ENCODE measurements around the gene PIP5KL1. TPM values are rescaled to one million over a fixed set of nuclear protein-coding genes. Genes with fewer than 3 reads are reported as not detected.

Gene PIP5KL1
- total and polyA plus RNA-seq, 2 donors (not counting 3 experiments of a cell fraction or from before 2014, with no cell fraction given) = 1.5 to 2.9 TPM

DNA sequence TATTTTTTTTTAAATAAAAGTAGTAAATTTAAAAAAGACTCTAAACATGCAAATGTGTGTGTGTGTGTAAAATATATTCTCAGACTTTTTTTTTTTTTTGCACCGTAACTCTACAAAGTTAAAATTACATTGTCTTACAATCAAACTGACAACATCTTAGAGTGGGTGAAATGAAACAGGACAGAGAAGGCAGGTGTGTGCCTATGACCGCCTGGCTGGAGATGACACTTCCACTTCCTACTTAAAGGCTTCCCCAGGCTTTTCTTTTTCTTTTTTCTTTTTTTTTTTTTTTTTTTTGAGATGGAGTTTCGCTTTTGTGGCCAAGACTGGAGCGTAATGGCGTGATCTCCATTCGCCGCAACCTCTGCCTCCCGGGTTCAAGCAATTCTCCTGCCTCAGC, 50.4 kb downstream of the PIP5KL1 start:
- no TSS peak for BruUV-seq (replicated peaks)
- Histone ChIP-seq H4K20me1 (replicated peaks; ENCODE audit: control insufficient read depth, extremely low read depth, insufficient read depth, low read length) (no peaks in the 10 kb centered on the region), H3K79me2 (ENCODE audit: control insufficient read depth, insufficient read depth, low read length) (peaks cover 17% of the 10 kb centered on the region), H3K9ac (replicated peaks; ENCODE audit: extremely low read depth, insufficient read depth, low read length) (no peak overlapping the region), H3K27me3 (ENCODE audit: control insufficient read depth in 2 of 2, insufficient read depth in 2 of 2, low read length in 2 of 2) (no peaks in the 10 kb centered on the region), H2AFZ (ENCODE audit: low read depth, low read length) (no peak overlapping the region), H3K4me3 (replicated peaks in 1 of 3; ENCODE audit: insufficient read depth in 1 of 3, low read depth in 1 of 3, low read length in 3 of 3) (no peak overlapping the region), H3K9me1 (replicated peaks; ENCODE audit: control insufficient read depth, extremely low read depth, insufficient read depth, low read length) (no peaks in the 10 kb centered on the region), H3K36me3 (ENCODE audit: control insufficient read depth in 2 of 2, extremely low read depth in 1 of 2, insufficient read depth in 2 of 2, low read length in 2 of 2) (no peaks in the 10 kb centered on the region), H3K4me1 (ENCODE audit: control insufficient read depth, extremely low read depth, insufficient read depth, low read length) (peaks cover 22% of the 10 kb centered on the region), H3K9me3 (replicated peaks; ENCODE audit: control insufficient read depth, insufficient read depth, low read length) (no peaks in the 10 kb centered on the region), H3K4me2 (ENCODE audit: insufficient read depth, low read length) (no peak overlapping the region), H3K27ac (ENCODE audit: insufficient read depth, low read depth, low read length) (no peak overlapping the region)
- no peak for DNase-seq (ENCODE audit: low read depth, low spot score)
- CTCF ChIA-PET = no interaction called here
- POLR2A ChIA-PET = no interaction called here
- TF ChIP-seq FOS (IDR thresholded peaks at IDR 0.05; ENCODE audit: borderline replicate concordance, insufficient read depth, low read length) (no peak), MYC (IDR thresholded peaks at IDR 0.05; ENCODE audit: low read depth, low read length) (no peak), JUN (IDR thresholded peaks at IDR 0.05; ENCODE audit: borderline replicate concordance, insufficient read depth, insufficient read length, low read depth) (no peak), EZH2 (IDR thresholded peaks at IDR 0.05; ENCODE audit: borderline replicate concordance, low read depth, low read length, severe bottlenecking) (no peak), POLR2A (IDR thresholded peaks at IDR 0.05; ENCODE audit: low read depth, low read length) (no peak), POLR2AphosphoS5 (IDR thresholded peaks at IDR 0.05; ENCODE audit: insufficient read depth, low read depth, low read length) (no peak)
- TF ChIP-seq, protein P1, sequence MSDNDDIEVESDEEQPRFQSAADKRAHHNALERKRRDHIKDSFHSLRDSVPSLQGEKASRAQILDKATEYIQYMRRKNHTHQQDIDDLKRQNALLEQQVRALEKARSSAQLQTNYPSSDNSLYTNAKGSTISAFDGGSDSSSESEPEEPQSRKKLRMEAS (IDR thresholded peaks at IDR 0.05; ENCODE audit: insufficient read depth, insufficient read length) = no peak
- intact Hi-C loops (cut with micrococcal nuclease) = no loop called here
- dilution Hi-C loops (cut with MboI; ENCODE audit: extremely low pct_ligation_motif_present, low sequenced_read_pairs) = no loop called here
- FAIRE-seq = no peak

DNA sequence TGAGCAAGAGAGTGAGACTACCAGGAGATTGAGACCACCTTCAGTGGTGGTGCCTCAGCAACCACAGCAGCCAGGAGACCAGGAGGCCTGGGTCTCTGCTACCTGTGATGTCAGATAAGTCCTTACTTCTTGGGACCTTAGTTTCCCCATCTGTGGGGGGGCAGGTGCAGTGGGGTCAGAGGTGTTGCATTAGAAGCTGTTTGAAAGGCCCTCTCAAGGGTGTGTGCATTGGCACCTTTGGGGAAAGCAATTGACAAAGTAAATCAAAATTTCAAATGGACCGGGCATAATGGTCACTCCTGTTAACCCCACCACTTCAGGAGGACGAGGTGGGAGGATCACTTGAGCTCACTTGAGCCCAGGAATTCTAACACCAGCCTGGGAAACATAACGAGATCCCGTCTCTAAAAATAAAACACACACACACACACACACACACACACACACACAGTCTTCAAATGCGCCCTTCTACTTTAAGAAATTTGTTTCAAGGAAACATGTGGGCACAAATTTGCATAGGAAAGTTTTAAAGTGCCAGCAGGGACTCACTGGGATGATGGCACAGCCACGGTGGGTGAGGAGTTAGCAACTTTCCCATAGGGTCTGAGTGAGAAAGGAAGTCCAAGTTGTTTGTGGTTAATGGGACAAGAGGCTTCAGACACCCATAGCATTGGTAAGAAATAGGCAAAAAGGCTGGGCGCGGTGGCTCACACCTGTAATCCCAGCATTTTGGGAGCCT, 51.8 kb downstream of the PIP5KL1 start:
- TF ChIP-seq EZH2 (IDR thresholded peaks at IDR 0.05; ENCODE audit: borderline replicate concordance, low read depth, low read length, severe bottlenecking) (no peak), MYC (IDR thresholded peaks at IDR 0.05; ENCODE audit: low read depth, low read length) (no peak), FOS (IDR thresholded peaks at IDR 0.05; ENCODE audit: borderline replicate concordance, insufficient read depth, low read length) (no peak), JUN (IDR thresholded peaks at IDR 0.05; ENCODE audit: borderline replicate concordance, insufficient read depth, insufficient read length, low read depth) (no peak), POLR2AphosphoS5 (IDR thresholded peaks at IDR 0.05; ENCODE audit: insufficient read depth, low read depth, low read length) (no peak)
- TF ChIP-seq, protein P1 (IDR thresholded peaks at IDR 0.05; ENCODE audit: insufficient read depth, insufficient read length) = no peak
- TF ChIP-seq, protein P2, sequence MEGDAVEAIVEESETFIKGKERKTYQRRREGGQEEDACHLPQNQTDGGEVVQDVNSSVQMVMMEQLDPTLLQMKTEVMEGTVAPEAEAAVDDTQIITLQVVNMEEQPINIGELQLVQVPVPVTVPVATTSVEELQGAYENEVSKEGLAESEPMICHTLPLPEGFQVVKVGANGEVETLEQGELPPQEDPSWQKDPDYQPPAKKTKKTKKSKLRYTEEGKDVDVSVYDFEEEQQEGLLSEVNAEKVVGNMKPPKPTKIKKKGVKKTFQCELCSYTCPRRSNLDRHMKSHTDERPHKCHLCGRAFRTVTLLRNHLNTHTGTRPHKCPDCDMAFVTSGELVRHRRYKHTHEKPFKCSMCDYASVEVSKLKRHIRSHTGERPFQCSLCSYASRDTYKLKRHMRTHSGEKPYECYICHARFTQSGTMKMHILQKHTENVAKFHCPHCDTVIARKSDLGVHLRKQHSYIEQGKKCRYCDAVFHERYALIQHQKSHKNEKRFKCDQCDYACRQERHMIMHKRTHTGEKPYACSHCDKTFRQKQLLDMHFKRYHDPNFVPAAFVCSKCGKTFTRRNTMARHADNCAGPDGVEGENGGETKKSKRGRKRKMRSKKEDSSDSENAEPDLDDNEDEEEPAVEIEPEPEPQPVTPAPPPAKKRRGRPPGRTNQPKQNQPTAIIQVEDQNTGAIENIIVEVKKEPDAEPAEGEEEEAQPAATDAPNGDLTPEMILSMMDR (IDR thresholded peaks at IDR 0.05; ENCODE audit: extremely low read depth in 1 of 2, insufficient read depth in 1 of 2, low read depth in 1 of 2, low read length in 2 of 2) = no peak
- FAIRE-seq (no peak), DNase-seq (ENCODE audit: low read depth, low spot score) (no peak)
- Histone ChIP-seq H3K9me3 (replicated peaks; ENCODE audit: control insufficient read depth, insufficient read depth, low read length) (no peaks in the 10 kb centered on the region), H3K9ac (replicated peaks; ENCODE audit: extremely low read depth, insufficient read depth, low read length) (no peak overlapping the region), H3K9me1 (replicated peaks; ENCODE audit: control insufficient read depth, extremely low read depth, insufficient read depth, low read length) (no peaks in the 10 kb centered on the region), H3K36me3 (ENCODE audit: control insufficient read depth in 2 of 2, extremely low read depth in 1 of 2, insufficient read depth in 2 of 2, low read length in 2 of 2) (no peaks in the 10 kb centered on the region), H3K4me3 (replicated peaks in 1 of 3; ENCODE audit: insufficient read depth in 1 of 3, low read depth in 1 of 3, low read length in 3 of 3) (no peak overlapping the region), H3K4me2 (ENCODE audit: insufficient read depth, low read length) (no peak overlapping the region), H3K79me2 (ENCODE audit: control insufficient read depth, insufficient read depth, low read length) (peaks cover 18% of the 10 kb centered on the region), H3K27me3 (ENCODE audit: control insufficient read depth in 2 of 2, insufficient read depth in 2 of 2, low read length in 2 of 2) (no peaks in the 10 kb centered on the region), H3K4me1 (ENCODE audit: control insufficient read depth, extremely low read depth, insufficient read depth, low read length) (peaks cover 22% of the 10 kb centered on the region), H2AFZ (ENCODE audit: low read depth, low read length) (no peak overlapping the region), H4K20me1 (replicated peaks; ENCODE audit: control insufficient read depth, extremely low read depth, insufficient read depth, low read length) (no peaks in the 10 kb centered on the region), H3K27ac (ENCODE audit: insufficient read depth, low read depth, low read length) (no peak overlapping the region)
- POLR2A ChIA-PET = no interaction called here
- CTCF ChIA-PET = interaction anchor here (1.8 kb wide), 1 partner anchor 42 kb away, joined by 5 read pairs; no protein-coding TSS in a partner anchor
- intact Hi-C loops (cut with micrococcal nuclease) (no loop called here), dilution Hi-C loops (cut with MboI; ENCODE audit: extremely low pct_ligation_motif_present, low sequenced_read_pairs) (no loop called here)
- no TSS peak for BruUV-seq (replicated peaks)

Measured in endothelial cell of umbilical vein (primary cell).